GM18508 (cell line): ENCODE measurements around the gene ST7.

ENCODE experiments used
- ATAC-seq: cut with Tn5 transposase; IDR thresholded peaks from one replicate; pipeline ENCODE4 v1.9.1; 2021; ENCODE audit warnings: moderate number of reproducible peaks; ENCODE audit not compliant: insufficient read depth, unreplicated experiment

Gene ST7

DNA sequence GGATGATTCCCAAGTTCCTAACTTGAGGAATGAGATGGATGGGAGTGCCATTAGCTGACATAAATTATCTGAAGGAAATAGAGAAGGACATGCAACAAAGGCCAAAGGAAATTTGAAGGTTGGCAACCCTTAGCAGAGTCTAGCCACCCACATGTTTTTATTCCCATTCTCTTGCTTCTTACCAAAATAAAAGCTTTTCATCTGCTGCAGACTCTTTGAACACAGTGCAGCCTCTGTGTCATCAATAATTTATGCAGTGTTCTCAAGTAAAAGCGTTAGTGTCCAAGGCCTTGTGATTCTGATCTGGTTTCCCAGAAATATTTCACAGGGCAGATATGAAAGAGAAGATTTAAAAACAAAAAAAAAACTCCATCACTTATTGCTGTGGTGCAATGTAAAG lies 98.5 kb downstream of the ST7 start:
- ATAC-seq: no peak

DNA sequence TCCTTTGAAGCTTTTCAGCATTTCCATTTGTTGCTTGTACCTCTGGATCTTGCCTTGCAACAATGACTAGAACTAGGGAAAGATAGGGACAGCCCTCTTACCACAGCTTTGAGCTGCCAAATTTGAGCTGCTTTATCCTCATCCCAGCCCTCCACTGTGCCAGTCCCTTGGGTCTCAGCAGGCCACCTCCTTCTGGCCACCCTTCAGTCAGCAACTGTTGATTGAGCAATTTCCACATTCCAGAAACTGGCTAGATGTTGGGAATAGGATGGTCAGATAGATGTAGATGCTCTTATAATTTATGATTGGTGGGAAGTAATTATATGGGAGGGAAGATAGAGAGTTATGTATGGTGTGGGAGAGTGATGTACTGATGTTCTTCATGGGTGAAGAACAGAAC lies 100.1 kb downstream of the ST7 start:
- no peak for ATAC-seq

- ATAC-seq: no peak
Observed at GRCh38 chr7:117061751-117062150, 108.5 kb downstream of the ST7 start.

GRCh38 chr7:117062300-117062699 lies 109.0 kb downstream of the ST7 start:
- no peak for ATAC-seq

GRCh38 chr7:117064688-117065087 lies 111.4 kb downstream of the ST7 start:
- no peak for ATAC-seq

DNA sequence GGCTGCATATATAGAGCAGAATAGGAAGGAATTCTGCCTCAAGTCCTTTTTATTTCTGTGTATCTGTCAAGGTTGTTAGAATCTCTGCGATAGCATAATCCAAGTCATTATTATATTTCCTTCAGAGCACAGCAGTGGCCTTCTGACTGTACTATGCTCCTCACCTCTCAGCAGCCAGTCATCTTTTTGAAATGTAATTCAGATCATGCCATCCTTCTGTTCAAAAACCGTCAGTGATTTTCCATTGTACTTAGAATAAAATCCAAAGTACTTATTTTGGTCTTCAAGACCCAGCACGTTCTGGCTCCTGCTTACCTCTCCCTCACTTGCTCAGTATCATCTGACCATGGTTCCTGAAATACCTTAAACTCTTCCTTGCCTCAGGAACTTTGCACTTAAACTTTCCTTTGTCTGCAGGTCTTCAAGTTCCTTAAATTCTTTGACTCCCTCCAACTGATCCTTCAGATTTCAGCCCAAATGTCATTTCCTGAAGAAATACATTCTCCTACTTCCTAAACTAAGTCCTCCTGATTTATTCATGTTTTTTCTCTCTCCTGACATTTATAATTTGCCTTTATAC lies 112.4 kb downstream of the ST7 start:
- no peak for ATAC-seq

GRCh38 chr7:117066668-117067067 lies 113.4 kb downstream of the ST7 start:
- no peak for ATAC-seq

- ATAC-seq: no peak
Observed at GRCh38 chr7:117067340-117067739, 114.0 kb downstream of the ST7 start.

DNA sequence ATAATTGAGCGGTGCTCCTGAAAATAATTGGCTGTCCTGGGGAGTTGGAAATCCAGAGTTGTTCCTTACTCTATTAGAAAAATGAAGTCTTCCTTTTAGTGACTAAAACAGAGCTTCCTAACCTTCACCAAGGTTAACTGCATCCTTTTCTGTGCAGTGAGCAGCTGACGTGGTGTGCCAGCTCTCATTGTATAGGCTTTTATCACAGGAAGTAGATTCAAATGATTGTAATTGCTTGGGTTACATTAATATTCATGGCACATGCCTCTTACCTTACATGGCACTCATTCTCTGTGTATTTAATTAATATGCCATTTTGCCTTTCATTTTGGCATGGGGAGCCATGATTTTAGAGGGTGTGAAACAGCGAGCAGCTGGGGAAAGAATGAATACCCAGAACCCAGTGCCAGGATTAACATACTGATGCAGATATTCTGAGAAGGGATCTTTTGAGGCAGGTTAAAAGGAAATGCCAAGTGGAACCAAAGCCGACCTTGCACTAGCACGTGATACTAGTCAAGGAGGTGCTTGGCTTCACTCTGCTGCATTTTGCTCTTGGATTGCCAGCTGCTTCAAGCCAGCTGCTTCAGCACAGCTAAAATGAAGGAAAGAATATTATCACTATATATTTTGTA lies 115.3 kb downstream of the ST7 start:
- ATAC-seq: no peak

GRCh38 chr7:117069379-117069778 lies 116.1 kb downstream of the ST7 start:
- peak; percentile 59 for ATAC-seq

DNA sequence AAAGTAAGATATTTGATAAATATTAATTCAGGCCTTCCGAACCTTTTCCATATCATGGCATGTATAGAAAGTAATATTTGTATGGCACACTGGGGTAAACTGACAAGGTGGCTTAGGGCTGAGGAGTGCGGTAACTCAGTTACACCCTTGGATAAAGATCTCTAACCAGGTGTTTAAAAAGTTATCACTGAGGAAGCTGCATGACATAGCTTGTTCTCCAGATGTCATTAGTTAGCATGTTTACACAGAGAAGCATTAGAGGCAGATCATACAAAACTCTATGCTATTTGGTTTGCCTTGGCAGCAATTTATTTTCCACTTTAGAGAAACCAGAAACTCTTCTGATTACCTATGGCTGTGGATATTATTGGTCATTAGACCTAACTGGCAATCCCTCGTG lies 118.2 kb downstream of the ST7 start:
- no peak for ATAC-seq

GRCh38 chr7:117072620-117073118 lies 119.4 kb downstream of the ST7 start:
- ATAC-seq: no peak

DNA sequence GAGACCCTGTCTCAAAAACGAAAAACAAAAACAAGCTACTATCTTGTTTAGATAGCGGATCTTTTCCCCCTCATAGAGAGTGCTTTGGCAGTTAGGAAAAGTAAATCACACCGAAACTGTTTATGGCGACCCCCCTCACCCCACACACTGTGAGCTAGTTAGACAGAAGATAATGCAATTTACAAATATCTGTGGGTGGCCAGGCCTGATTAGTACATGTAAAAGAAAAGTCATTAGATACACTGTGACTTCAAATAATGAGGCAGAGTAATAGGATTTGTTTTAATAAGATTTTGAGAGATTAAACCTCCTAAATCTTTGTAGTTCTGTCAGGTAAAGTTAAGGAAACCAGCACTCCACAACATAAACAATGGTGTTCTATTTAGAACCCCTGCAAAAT lies 121.1 kb downstream of the ST7 start:
- no peak for ATAC-seq

GRCh38 chr7:117075934-117076333 lies 122.6 kb downstream of the ST7 start:
- no peak for ATAC-seq

DNA sequence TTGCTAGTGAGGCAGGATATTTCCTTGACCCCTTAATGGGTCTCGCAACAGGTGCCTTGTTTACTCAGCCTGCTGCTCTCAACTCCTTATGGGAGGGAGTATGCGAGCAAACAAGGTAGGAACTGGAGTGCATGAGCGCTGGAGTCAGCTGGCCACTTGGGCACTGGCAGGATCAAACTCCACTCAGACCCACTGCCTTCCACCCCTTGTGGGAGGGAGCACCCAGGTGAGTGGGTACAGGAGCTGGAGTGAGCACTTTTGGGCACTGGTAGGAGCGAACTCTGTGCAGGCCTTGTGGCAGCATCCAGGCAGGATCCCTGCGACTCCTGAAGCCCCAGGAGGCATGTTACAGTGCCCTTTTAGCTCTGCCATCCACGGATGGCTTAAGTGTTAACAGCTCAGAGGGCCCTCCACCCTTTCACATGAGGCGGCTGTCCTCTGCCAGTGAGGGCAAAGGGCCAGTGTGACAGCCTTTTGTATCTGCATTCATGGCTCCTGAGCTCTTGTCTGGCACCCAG lies 123.2 kb downstream of the ST7 start:
- ATAC-seq: no peak

- no peak for ATAC-seq
Observed at GRCh38 chr7:117077658-117078057, 124.4 kb downstream of the ST7 start.

GRCh38 chr7:117082647-117083046 lies 129.3 kb downstream of the ST7 start:
- ATAC-seq: no peak

DNA sequence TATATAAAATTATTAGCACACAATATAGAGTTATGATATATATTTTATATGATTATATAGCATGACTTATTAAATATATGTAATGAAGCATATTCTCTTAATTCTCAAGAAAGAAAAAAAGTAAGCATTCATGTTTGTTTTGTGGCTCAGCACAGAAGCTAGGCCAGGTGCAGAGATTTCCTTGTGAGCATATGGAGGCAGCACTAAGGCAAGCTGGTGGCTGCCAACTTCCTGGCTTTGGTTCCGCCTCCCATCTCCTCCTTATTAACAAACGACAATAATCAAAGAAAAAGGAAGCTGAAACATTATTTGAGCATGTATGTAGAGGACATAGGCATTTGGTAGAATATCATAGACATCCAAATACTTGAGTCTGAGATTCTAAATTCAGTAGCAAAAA lies 130.3 kb downstream of the ST7 start:
- ATAC-seq: no peak

- no peak for ATAC-seq
Observed at GRCh38 chr7:117084286-117084685, 131.0 kb downstream of the ST7 start.

- no peak for ATAC-seq
Observed at GRCh38 chr7:117085275-117085674, 132.0 kb downstream of the ST7 start.

GRCh38 chr7:117085769-117086463 lies 132.6 kb downstream of the ST7 start:
- no peak for ATAC-seq
